PC-9 (cell line): ENCODE results near the gene PARP4.

Experiments used
- EZH2 ChIP-seq: fragments of 200-600 bp; sonication (generic); IDR thresholded peaks from 2 replicates; pipeline ENCODE4 v1.8.0; 2017; ENCODE audit warnings: antibody characterized with exemption, low read depth
- TF ChIP-seq, protein P1 (sequence below): fragments of 200-600 bp; sonication (generic); conservative IDR thresholded peaks from 2 replicates; pipeline ENCODE4 v1.6.1; 2017; ENCODE audit warnings: mixed run types, antibody characterized with exemption, mild to moderate bottlenecking, moderate library complexity

- TF ChIP-seq, protein P1, sequence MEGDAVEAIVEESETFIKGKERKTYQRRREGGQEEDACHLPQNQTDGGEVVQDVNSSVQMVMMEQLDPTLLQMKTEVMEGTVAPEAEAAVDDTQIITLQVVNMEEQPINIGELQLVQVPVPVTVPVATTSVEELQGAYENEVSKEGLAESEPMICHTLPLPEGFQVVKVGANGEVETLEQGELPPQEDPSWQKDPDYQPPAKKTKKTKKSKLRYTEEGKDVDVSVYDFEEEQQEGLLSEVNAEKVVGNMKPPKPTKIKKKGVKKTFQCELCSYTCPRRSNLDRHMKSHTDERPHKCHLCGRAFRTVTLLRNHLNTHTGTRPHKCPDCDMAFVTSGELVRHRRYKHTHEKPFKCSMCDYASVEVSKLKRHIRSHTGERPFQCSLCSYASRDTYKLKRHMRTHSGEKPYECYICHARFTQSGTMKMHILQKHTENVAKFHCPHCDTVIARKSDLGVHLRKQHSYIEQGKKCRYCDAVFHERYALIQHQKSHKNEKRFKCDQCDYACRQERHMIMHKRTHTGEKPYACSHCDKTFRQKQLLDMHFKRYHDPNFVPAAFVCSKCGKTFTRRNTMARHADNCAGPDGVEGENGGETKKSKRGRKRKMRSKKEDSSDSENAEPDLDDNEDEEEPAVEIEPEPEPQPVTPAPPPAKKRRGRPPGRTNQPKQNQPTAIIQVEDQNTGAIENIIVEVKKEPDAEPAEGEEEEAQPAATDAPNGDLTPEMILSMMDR: no peak
- TF ChIP-seq EZH2: no peak
Observed at GRCh38 chr13:24512197-24512907, at the start of gene PARP4.
